ENCODE data around the gene DEFB129. TPM values are rescaled to one million over a fixed set of nuclear protein-coding genes. Genes with fewer than 3 reads are reported as not detected.
A peak's percentile ranks its signal among the peaks of the same experiment; 100 is the strongest.

Gene DEFB129
- total and polyA plus RNA-seq, 2 experiments from 2014 or later: not detected

DNA sequence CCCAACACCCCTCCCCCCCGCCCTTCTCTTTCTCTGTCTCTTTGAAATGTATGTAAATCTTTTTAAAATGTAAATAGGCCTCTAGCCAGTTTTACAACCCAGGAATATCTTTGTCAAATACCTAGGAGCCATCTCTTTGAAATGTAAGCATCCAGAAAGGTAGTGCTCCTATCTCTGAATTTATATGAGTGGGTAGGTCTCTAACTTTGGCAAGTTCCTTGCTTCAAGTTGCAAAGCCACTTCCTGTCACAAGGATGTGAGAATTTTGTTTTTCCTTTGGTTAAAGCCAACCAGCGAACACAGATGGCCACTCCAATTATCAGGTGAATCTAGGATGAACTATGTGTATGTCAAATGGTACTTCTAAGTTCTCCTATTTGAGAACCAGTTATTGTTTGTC is 24.3 kb downstream of the DEFB129 start:
- no peaks in the 10 kb centered on the region for H3F3A ChIP-seq (replicated peaks; ENCODE audit: low read depth)
- H3K9me3 Mint-ChIP-seq: peaks cover 8% of the 10 kb centered on the region; the same call in 2 of the 3 replicates
- peaks cover 7% of the 10 kb centered on the region; the same call in 1 of the 2 replicates for H4K20me1 ChIP-seq (replicated peaks; ENCODE audit: insufficient read depth)
- no peak overlapping the region for H2AFZ ChIP-seq
- ATAC-seq (peak; percentile 82), DNase-seq (ENCODE audit: low spot score) (peak; percentile 88)
- peaks cover 99% of the 10 kb centered on the region for H3K27me3 ChIP-seq (ENCODE audit: insufficient read depth)
- no peaks in the 10 kb centered on the region for H3K9me2 ChIP-seq (ENCODE audit: insufficient read depth)
- H3K4me3 ChIP-seq: no peak overlapping the region
- H3K4me3 Mint-ChIP-seq: no peak overlapping the region
- peaks cover 4% of the 10 kb centered on the region; the same call in 1 of the 2 replicates for H3K4me1 ChIP-seq (ENCODE audit: insufficient read depth)
- H3K4me2 ChIP-seq: no peak overlapping the region
- no peaks in the 10 kb centered on the region for H3K79me2 ChIP-seq (replicated peaks; ENCODE audit: insufficient read depth)
- peaks cover 9% of the 10 kb centered on the region; the same call in 2 of the 3 replicates for H3K4me1 Mint-ChIP-seq
- peaks cover 83% of the 10 kb centered on the region for H3K27me3 Mint-ChIP-seq (ENCODE audit: insufficient read depth, low read depth, poor library complexity)
- H3K36me3 ChIP-seq (ENCODE audit: insufficient read depth): no peaks in the 10 kb centered on the region
- no peak overlapping the region for H3K27ac ChIP-seq (ENCODE audit: low read depth)
- no peak for TF ChIP-seq POLR2AphosphoS5 (IDR thresholded peaks at IDR 0.05; ENCODE audit: low read depth)
- TF ChIP-seq, protein P1, sequence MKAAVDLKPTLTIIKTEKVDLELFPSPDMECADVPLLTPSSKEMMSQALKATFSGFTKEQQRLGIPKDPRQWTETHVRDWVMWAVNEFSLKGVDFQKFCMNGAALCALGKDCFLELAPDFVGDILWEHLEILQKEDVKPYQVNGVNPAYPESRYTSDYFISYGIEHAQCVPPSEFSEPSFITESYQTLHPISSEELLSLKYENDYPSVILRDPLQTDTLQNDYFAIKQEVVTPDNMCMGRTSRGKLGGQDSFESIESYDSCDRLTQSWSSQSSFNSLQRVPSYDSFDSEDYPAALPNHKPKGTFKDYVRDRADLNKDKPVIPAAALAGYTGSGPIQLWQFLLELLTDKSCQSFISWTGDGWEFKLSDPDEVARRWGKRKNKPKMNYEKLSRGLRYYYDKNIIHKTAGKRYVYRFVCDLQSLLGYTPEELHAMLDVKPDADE (IDR thresholded peaks at IDR 0.05): no peak
- TF ChIP-seq EZH2 (IDR thresholded peaks at IDR 0.05; ENCODE audit: low read depth, unreplicated experiment): no peak
- TF ChIP-seq, protein P2, sequence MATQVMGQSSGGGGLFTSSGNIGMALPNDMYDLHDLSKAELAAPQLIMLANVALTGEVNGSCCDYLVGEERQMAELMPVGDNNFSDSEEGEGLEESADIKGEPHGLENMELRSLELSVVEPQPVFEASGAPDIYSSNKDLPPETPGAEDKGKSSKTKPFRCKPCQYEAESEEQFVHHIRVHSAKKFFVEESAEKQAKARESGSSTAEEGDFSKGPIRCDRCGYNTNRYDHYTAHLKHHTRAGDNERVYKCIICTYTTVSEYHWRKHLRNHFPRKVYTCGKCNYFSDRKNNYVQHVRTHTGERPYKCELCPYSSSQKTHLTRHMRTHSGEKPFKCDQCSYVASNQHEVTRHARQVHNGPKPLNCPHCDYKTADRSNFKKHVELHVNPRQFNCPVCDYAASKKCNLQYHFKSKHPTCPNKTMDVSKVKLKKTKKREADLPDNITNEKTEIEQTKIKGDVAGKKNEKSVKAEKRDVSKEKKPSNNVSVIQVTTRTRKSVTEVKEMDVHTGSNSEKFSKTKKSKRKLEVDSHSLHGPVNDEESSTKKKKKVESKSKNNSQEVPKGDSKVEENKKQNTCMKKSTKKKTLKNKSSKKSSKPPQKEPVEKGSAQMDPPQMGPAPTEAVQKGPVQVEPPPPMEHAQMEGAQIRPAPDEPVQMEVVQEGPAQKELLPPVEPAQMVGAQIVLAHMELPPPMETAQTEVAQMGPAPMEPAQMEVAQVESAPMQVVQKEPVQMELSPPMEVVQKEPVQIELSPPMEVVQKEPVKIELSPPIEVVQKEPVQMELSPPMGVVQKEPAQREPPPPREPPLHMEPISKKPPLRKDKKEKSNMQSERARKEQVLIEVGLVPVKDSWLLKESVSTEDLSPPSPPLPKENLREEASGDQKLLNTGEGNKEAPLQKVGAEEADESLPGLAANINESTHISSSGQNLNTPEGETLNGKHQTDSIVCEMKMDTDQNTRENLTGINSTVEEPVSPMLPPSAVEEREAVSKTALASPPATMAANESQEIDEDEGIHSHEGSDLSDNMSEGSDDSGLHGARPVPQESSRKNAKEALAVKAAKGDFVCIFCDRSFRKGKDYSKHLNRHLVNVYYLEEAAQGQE (IDR thresholded peaks at IDR 0.05; ENCODE audit: unreplicated experiment): no peak
- TF ChIP-seq STAT1 (IDR thresholded peaks at IDR 0.05; ENCODE audit: unreplicated experiment): no peak
- TF ChIP-seq, protein P3, sequence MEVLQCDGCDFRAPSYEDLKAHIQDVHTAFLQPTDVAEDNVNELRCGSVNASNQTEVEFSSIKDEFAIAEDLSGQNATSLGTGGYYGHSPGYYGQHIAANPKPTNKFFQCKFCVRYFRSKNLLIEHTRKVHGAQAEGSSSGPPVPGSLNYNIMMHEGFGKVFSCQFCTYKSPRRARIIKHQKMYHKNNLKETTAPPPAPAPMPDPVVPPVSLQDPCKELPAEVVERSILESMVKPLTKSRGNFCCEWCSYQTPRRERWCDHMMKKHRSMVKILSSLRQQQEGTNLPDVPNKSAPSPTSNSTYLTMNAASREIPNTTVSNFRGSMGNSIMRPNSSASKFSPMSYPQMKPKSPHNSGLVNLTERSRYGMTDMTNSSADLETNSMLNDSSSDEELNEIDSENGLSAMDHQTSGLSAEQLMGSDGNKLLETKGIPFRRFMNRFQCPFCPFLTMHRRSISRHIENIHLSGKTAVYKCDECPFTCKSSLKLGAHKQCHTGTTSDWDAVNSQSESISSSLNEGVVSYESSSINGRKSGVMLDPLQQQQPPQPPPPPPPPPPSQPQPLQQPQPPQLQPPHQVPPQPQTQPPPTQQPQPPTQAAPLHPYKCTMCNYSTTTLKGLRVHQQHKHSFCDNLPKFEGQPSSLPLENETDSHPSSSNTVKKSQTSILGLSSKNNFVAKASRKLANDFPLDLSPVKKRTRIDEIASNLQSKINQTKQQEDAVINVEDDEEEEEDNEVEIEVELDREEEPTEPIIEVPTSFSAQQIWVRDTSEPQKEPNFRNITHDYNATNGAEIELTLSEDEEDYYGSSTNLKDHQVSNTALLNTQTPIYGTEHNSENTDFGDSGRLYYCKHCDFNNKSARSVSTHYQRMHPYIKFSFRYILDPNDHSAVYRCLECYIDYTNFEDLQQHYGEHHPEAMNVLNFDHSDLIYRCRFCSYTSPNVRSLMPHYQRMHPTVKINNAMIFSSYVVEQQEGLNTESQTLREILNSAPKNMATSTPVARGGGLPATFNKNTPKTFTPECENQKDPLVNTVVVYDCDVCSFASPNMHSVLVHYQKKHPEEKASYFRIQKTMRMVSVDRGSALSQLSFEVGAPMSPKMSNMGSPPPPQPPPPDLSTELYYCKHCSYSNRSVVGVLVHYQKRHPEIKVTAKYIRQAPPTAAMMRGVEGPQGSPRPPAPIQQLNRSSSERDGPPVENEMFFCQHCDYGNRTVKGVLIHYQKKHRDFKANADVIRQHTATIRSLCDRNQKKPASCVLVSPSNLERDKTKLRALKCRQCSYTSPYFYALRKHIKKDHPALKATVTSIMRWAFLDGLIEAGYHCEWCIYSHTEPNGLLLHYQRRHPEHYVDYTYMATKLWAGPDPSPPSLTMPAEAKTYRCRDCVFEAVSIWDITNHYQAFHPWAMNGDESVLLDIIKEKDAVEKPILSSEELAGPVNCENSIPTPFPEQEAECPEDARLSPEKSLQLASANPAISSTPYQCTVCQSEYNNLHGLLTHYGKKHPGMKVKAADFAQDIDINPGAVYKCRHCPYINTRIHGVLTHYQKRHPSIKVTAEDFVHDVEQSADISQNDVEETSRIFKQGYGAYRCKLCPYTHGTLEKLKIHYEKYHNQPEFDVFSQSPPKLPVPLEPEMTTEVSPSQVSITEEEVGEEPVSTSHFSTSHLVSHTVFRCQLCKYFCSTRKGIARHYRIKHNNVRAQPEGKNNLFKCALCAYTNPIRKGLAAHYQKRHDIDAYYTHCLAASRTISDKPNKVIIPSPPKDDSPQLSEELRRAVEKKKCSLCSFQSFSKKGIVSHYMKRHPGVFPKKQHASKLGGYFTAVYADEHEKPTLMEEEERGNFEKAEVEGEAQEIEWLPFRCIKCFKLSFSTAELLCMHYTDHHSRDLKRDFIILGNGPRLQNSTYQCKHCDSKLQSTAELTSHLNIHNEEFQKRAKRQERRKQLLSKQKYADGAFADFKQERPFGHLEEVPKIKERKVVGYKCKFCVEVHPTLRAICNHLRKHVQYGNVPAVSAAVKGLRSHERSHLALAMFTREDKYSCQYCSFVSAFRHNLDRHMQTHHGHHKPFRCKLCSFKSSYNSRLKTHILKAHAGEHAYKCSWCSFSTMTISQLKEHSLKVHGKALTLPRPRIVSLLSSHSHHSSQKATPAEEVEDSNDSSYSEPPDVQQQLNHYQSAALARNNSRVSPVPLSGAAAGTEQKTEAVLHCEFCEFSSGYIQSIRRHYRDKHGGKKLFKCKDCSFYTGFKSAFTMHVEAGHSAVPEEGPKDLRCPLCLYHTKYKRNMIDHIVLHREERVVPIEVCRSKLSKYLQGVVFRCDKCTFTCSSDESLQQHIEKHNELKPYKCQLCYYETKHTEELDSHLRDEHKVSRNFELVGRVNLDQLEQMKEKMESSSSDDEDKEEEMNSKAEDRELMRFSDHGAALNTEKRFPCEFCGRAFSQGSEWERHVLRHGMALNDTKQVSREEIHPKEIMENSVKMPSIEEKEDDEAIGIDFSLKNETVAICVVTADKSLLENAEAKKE (CRISPR knock-in tag; IDR thresholded peaks at IDR 0.05): no peak
- no peak overlapping the region for H3K27ac Mint-ChIP-seq
- H3K36me3 Mint-ChIP-seq (ENCODE audit: low read depth): no peaks in the 10 kb centered on the region

All from GM23338 (cell line).